ENCODE data around the gene ATXN7L1. TPM values are rescaled to one million over a fixed set of nuclear protein-coding genes. Genes with fewer than 3 reads are reported as not detected.

The ATXN7L1 gene
- total and polyA plus RNA-seq, 2 of the 13 experiments (the other 11 are each of a cell fraction or from before 2014, with no cell fraction given), result 4.1 to 7.8 TPM

GRCh38 chr7:105731042-105731441 lies 145.4 kb downstream of the ATXN7L1 start:
- in situ Hi-C loops (cut with HindIII; ENCODE audit: extremely low pct_ligation_motif_present, low pct_unique_long_range_greater_than_20kb), result no loop called here
- POLR2A ChIA-PET, result no interaction called here
- no peak for FAIRE-seq

GRCh38 chr7:105728028-105728427 lies 148.4 kb downstream of the ATXN7L1 start:
- Histone ChIP-seq H3K4me2 (ENCODE audit: low read depth, low read length) (no peak overlapping the region), H3K27ac (ENCODE audit: extremely low read length, insufficient read depth, low read length) (no peak overlapping the region), H4K20me1 (ENCODE audit: insufficient read depth, low read length) (no peaks in the 10 kb centered on the region), H3K9me3 (ENCODE audit: low read length) (no peaks in the 10 kb centered on the region), H3K4me1 (ENCODE audit: insufficient read depth, low read length) (no peaks in the 10 kb centered on the region), H3K4me3 (replicated peaks in 1 of 3; ENCODE audit: insufficient read depth in 1 of 3, low read depth in 2 of 3, low read length in 3 of 3) (no peak overlapping the region), H3K9ac (ENCODE audit: insufficient read depth, low read depth, low read length) (no peak overlapping the region), H3K79me2 (ENCODE audit: insufficient read depth, low read length) (no peaks in the 10 kb centered on the region), H3K27me3 (ENCODE audit: control insufficient read depth in 1 of 2, insufficient read depth in 2 of 2, low read length in 2 of 2) (no peaks in the 10 kb centered on the region), H3K36me3 (replicated peaks in 1 of 2; ENCODE audit: control insufficient read depth in 1 of 2, insufficient read depth in 2 of 2, low read length in 2 of 2) (no peaks in the 10 kb centered on the region), H2AFZ (ENCODE audit: low read length) (no peak overlapping the region)
- WGBS (ENCODE audit: low lambda C conversion rate), result 93% methylated on average over 2 of the region's 2 CpGs
- no TSS peak for BruUV-seq (replicated peaks)
- FAIRE-seq (no peak), DNase-seq (ENCODE audit: low spot score) (no peak), ATAC-seq (no peak)
- intact Hi-C loops (cut with micrococcal nuclease; ENCODE audit: unreplicated experiment), result no loop called here
- ChIA-PET POLR2A (no interaction called here), CTCF (ENCODE audit: low intra/inter-chr PET ratio, low total read pairs) (no interaction called here)
- in situ Hi-C loops (cut with HindIII; ENCODE audit: extremely low pct_ligation_motif_present, low pct_unique_long_range_greater_than_20kb), result no loop called here
- TF ChIP-seq MAFK (conservative IDR thresholded peaks at IDR 0.05 in 1 of 2, IDR thresholded peaks at IDR 0.05 in 1 of 2; ENCODE audit: low read length in 2 of 2) (peak; percentile 90 to 95), ATRX (CRISPR knock-in tag; IDR thresholded peaks at IDR 0.05; ENCODE audit: borderline replicate concordance) (no peak), HMGXB3 (CRISPR knock-in tag; IDR thresholded peaks at IDR 0.05; ENCODE audit: borderline replicate concordance) (no peak), ZNF501 (CRISPR knock-in tag; IDR thresholded peaks at IDR 0.05) (no peak), NRL (CRISPR knock-in tag; IDR thresholded peaks at IDR 0.05; ENCODE audit: borderline replicate concordance) (no peak), MAFF (IDR thresholded peaks at IDR 0.05; ENCODE audit: low read depth, low read length) (peak; percentile 89)

More at GRCh38 chr7:105731042-105731441, 145.4 kb downstream of the ATXN7L1 start:
- peaks cover 3% of the 10 kb centered on the region; the same call in 1 of the 2 replicates for H4K20me1 ChIP-seq (ENCODE audit: insufficient read depth, low read length)
- no peak overlapping the region for H3K27ac ChIP-seq (ENCODE audit: extremely low read length, insufficient read depth, low read length)
- H2AFZ ChIP-seq (ENCODE audit: low read length), result no peak overlapping the region
- H3K79me2 ChIP-seq (ENCODE audit: insufficient read depth, low read length), result no peaks in the 10 kb centered on the region
- no peaks in the 10 kb centered on the region for H3K27me3 ChIP-seq (ENCODE audit: control insufficient read depth in 1 of 2, insufficient read depth in 2 of 2, low read length in 2 of 2)
- TF ChIP-seq ZNF296 (CRISPR knock-in tag; conservative IDR thresholded peaks at IDR 0.05) (no peak), SP5 (CRISPR knock-in tag; IDR thresholded peaks at IDR 0.05; ENCODE audit: borderline replicate concordance, low read depth) (no peak), SETDB1 (CRISPR knock-in tag; IDR thresholded peaks at IDR 0.05; ENCODE audit: borderline replicate concordance) (no peak), ZNF670 (CRISPR knock-in tag; IDR thresholded peaks at IDR 0.05; ENCODE audit: borderline replicate concordance) (no peak), TAF15 (IDR thresholded peaks at IDR 0.05; ENCODE audit: low read depth, low read length, poor library complexity, severe bottlenecking) (no peak), ZFP91 (CRISPR knock-in tag; IDR thresholded peaks at IDR 0.05; ENCODE audit: borderline replicate concordance) (no peak), ZNF782 (CRISPR knock-in tag; IDR thresholded peaks at IDR 0.05; ENCODE audit: borderline replicate concordance) (no peak), ZNF3 (CRISPR knock-in tag; IDR thresholded peaks at IDR 0.05) (no peak), AKAP8 (CRISPR knock-in tag; IDR thresholded peaks at IDR 0.05) (no peak), ZFP37 (CRISPR knock-in tag; IDR thresholded peaks at IDR 0.05; ENCODE audit: borderline replicate concordance) (no peak)
- ATAC-seq (no peak), DNase-seq (ENCODE audit: low spot score) (no peak)
- CTCF ChIA-PET (ENCODE audit: low intra/inter-chr PET ratio, low total read pairs), result no interaction called here
- intact Hi-C loops (cut with micrococcal nuclease; ENCODE audit: unreplicated experiment), result no loop called here
- H3K4me1 ChIP-seq (ENCODE audit: insufficient read depth, low read length), result no peaks in the 10 kb centered on the region
- H3K36me3 ChIP-seq (replicated peaks in 1 of 2; ENCODE audit: control insufficient read depth in 1 of 2, insufficient read depth in 2 of 2, low read length in 2 of 2), result no peaks in the 10 kb centered on the region
- no peak overlapping the region for H3K9ac ChIP-seq (ENCODE audit: insufficient read depth, low read depth, low read length)
- H3K4me3 ChIP-seq (replicated peaks in 1 of 3; ENCODE audit: insufficient read depth in 1 of 3, low read depth in 2 of 3, low read length in 3 of 3), result no peak overlapping the region
- 89% methylated on average over 3 of the region's 3 CpGs for WGBS (ENCODE audit: low lambda C conversion rate)
- H3K9me3 ChIP-seq (ENCODE audit: low read length), result no peaks in the 10 kb centered on the region
- no TSS peak for BruUV-seq (replicated peaks)
- H3K4me2 ChIP-seq (ENCODE audit: low read depth, low read length), result no peak overlapping the region
